Ovary (tissue), 9 donors: ENCODE measurements around the gene DYNC2I2. TPM values are rescaled to one million over a fixed set of nuclear protein-coding genes. Genes with fewer than 3 reads are reported as not detected.
"Not testable (repeated sequence)": the region's sequence is repeated elsewhere in the genome, so short reads cannot be mapped to it uniquely, and the experiment has no call there.

Experiments
- DNase-seq, 5 donors: peaks; one replicate each; pipeline ENCODE4 v3.0.0-alpha.2; 2019 to 2020
- H3K27ac ChIP-seq, 2 donors: fragments of 200-600 bp; one replicate each; pipeline versions ENCODE4 v1.5.1 to v1.8.0; 2019 to 2022
- H3K27me3 ChIP-seq: fragments of 200-600 bp; one replicate; pipeline ENCODE4 v1.8.0; 2022
- H3K36me3 ChIP-seq: fragments of 200-600 bp; sonication (generic); one replicate; pipeline ENCODE4 v1.5.1; 2019
- H3K4me1 ChIP-seq: one replicate; pipeline ENCODE4 v1.8.1; 2013; ENCODE audit warnings: mild to moderate bottlenecking, moderate library complexity; ENCODE audit not compliant: insufficient read depth
- H3K4me3 ChIP-seq: fragments of 200-600 bp; sonication (generic); one replicate; pipeline ENCODE4 v1.5.1; 2017
- H3K9me3 ChIP-seq, 2 donors: fragments of 200-600 bp in 1 of 2; sonication (generic) in 1 of 2; one replicate each; pipeline versions ENCODE4 v1.5.1 to v1.8.1; 2013 to 2019; ENCODE audit warnings: mild to moderate bottlenecking in 1 of 2, moderate library complexity in 1 of 2
- CTCF ChIP-seq, 3 donors: fragments of 450-650 bp in 2 of 3; fragments of 200-600 bp in 1 of 3; IDR thresholded peaks; one replicate each; pipeline versions ENCODE4 v1.5.1 to v1.8.0; 2016 to 2022; ENCODE audit warnings: antibody characterized with exemption in 3 of 3, mild to moderate bottlenecking in 1 of 3
- EP300 ChIP-seq: sonication (generic); formaldehyde crosslinking; IDR thresholded peaks from one replicate; pipeline ENCODE4 v1.6.1; 2017; ENCODE audit warnings: antibody characterized with exemption
- POLR2A ChIP-seq: fragments of 450-650 bp; IDR thresholded peaks from one replicate; pipeline ENCODE4 v1.6.1; 2017; ENCODE audit warnings: antibody characterized with exemption, mild to moderate bottlenecking, moderate library complexity
- WGBS, 3 donors: extraction: QIAGEN DNeasy Blood & Tissue Kit in 1 of 3; methylation state at CpG; one replicate each; pipeline versions ENCODE4 v1.1.5 to v1.1.7; 2013 to 2017; 5-methylcytosine and 5-hydroxymethylcytosine counted together
- intact Hi-C, 4 donors: fragments of 100-400 bp; cut with DNase I; formaldehyde crosslinking; loops; one replicate each; pipeline versions ENCODE4 v1.11.0 to v1.15.1; 2022 to 2023
- polyA plus RNA-seq, 2 donors: library from polyadenylated mRNA; stranded (reverse); fragments of 200-250 nt in 1 of 2; fragments of 350-450 nt in 1 of 2; fragmentation: Illumina TruSeq in 1 of 2; extraction: RNeasy Lipid Tissue Mini Kit (QIAGEN cat#74804) in 1 of 2; gene quantifications; one replicate each; pipeline ENCODE4 v1.2.3, GENCODE V29; 2013 to 2014
- total RNA-seq, 7 donors: library from RNA; depleted of rRNA in 2 of 7; stranded (reverse); fragments of >200 nt in 2 of 7; fragmentation: NEBNext Ultra II Directional in 3 of 7; extraction: Animal tissue kit (Norgen Biotek cat#: 25700) in 3 of 7; gene quantifications; one replicate each; pipeline versions ENCODE4 v1.1.0 to v1.2.4, GENCODE V29; 2016 to 2023
- donor health status: DM: no; HTN: no; CAD: no; lungs with moderate emphysema.
- donor health status: DM: no; HTN: no; CAD: no.
- donor health status: Bipolar disorder and iron deficiency.
- donor health status: DM: yes; HTN: yes; CAD: no.
- donor health status: DM: no; HTN: no; CAD: no.
- donor health status: DM: yes; HTN: yes; CAD: no.

DYNC2I2 gene
- total and polyA plus RNA-seq, 9 donors: 2.0 to 87.5 (median 25.8) TPM

DNA sequence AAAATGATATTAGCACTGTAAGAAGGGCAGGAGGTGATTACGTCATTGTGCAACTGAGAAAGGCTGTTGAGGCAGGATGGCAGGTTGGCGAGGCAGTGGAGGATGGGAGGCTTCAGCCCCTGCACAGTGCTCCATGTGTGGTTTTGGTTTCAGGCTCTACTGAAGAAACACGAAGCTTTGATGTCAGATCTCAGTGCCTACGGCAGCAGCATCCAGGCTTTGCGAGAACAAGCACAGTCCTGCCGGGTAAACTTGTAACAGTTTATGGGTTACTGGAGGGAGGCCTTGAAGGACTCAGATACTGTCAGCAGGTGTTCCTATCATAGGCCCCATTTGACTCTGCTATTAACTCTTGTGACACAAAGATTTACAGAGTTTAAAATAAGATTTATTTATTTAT is 69.2 kb downstream of the DYNC2I2 start:
- H3K4me1 ChIP-seq: no peaks in the 10 kb centered on the region
- TF ChIP-seq CTCF (IDR thresholded peaks at IDR 0.05) (no peak), EP300 (no peak), POLR2A (no peak)
- H3K27ac ChIP-seq: no peak overlapping the region
- H3K4me3 ChIP-seq: no peak overlapping the region
- WGBS, 3 donors: 66 to 70% (median 67%) methylated on average over 6 of the region's 6 CpGs
- no peak for DNase-seq
- H3K9me3 ChIP-seq: no peaks in the 10 kb centered on the region
- intact Hi-C loops: no loop called here
- H3K27me3 ChIP-seq: no peaks in the 10 kb centered on the region
- no peaks in the 10 kb centered on the region for H3K36me3 ChIP-seq

DNA sequence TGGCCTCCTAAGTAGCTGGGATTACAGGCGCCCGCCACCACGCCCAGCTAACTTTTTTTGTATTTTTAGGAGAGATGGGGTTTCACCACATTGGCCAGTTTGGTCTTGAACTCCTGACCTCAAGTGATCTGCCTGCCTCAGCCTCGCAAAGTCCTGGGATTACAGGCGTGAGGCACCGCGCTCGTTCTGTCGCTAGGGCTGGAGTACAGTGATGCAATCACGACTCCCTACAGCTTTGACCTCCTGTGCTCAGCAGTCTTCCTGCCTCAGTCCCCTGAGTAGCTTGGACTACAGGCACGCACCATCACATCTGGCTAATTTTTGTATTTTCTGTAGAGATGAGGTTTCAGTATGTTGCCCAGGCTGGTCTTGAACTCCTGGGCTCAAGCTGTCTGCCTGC is 69.7 kb downstream of the DYNC2I2 start:
- DNase-seq, H3K27me3 ChIP-seq, H3K9me3 ChIP-seq, H3K36me3 ChIP-seq, H3K4me1 ChIP-seq, intact Hi-C loops, H3K27ac ChIP-seq, H3K4me3 ChIP-seq: not testable (repeated sequence)
- 81 to 86% (median 84%) methylated on average over 11 of the region's 11 CpGs for WGBS, 3 donors

GRCh38 chr9:128585155-128585554 is 71.5 kb downstream of the DYNC2I2 start:
- H3K4me1 ChIP-seq, H3K4me3 ChIP-seq, intact Hi-C loops, H3K36me3 ChIP-seq, DNase-seq, H3K27me3 ChIP-seq, H3K9me3 ChIP-seq, H3K27ac ChIP-seq: not testable (repeated sequence)
- WGBS, 3 donors: 73 to 80% (median 75%) methylated on average over 8 of the region's 8 CpGs

Other genes starting within 250 kb of the DYNC2I2 start
- 10 to 100 TPM; 19.6 to 63.9 (median 45.8) TPM for gene CERCAM, start 236.0 kb downstream of the DYNC2I2 start, total RNA-seq
- gene CERCAM, start 236.0 kb downstream of the DYNC2I2 start, polyA plus RNA-seq: 10 to 100 TPM; 24.2 to 27.3 TPM
- gene ODF2, start 200.8 kb downstream of the DYNC2I2 start, total RNA-seq: 10 to 100 TPM in 6 of 7 donors, 1 to 10 TPM in 1; 9.7 to 26.5 (median 20.3) TPM
- 10 to 100 TPM; 14.6 to 23.9 TPM for gene ODF2, start 200.8 kb downstream of the DYNC2I2 start, polyA plus RNA-seq
- 10 to 100 TPM; 12.4 to 20.2 (median 19.0) TPM for gene GLE1, start 152.1 kb downstream of the DYNC2I2 start, total RNA-seq
- 10 to 100 TPM; 14.0 to 28.2 TPM for gene GLE1, start 152.1 kb downstream of the DYNC2I2 start, polyA plus RNA-seq
- 100 to 1,000 TPM; 140 to 301 (median 261) TPM for gene SPTAN1, start 104.3 kb downstream of the DYNC2I2 start, total RNA-seq
- 100 to 1,000 TPM; 120 to 241 TPM for gene SPTAN1, start 104.3 kb downstream of the DYNC2I2 start, polyA plus RNA-seq
- gene SET, start 32.4 kb upstream of the DYNC2I2 start, total RNA-seq: 100 to 1,000 TPM; 119 to 328 (median 291) TPM
- 100 to 1,000 TPM; 147 to 292 TPM for gene SET, start 32.4 kb upstream of the DYNC2I2 start, polyA plus RNA-seq
- gene PKN3, start 45.7 kb upstream of the DYNC2I2 start, total RNA-seq: 1 to 10 TPM; 1.4 to 7.6 (median 4.2) TPM
- gene PKN3, start 45.7 kb upstream of the DYNC2I2 start, polyA plus RNA-seq: 1 to 10 TPM; 1.3 to 4.6 TPM
- gene ZDHHC12, start 67.3 kb upstream of the DYNC2I2 start, total RNA-seq: 10 to 100 TPM in 2 of 7 donors, 1 to 10 TPM in 5; 5.7 to 27.1 (median 7.0) TPM
- gene ZDHHC12, start 67.3 kb upstream of the DYNC2I2 start, polyA plus RNA-seq: 10 to 100 TPM in 1 of 2 donors, under 1 TPM in 1; 0.30 to 12.5 TPM
- 10 to 100 TPM; 31.2 to 46.1 (median 34.2) TPM for gene ZER1, start 115.1 kb upstream of the DYNC2I2 start, total RNA-seq
- gene ZER1, start 115.1 kb upstream of the DYNC2I2 start, polyA plus RNA-seq: 10 to 100 TPM; 16.3 to 31.0 TPM
- gene TBC1D13, start 130.4 kb upstream of the DYNC2I2 start, total RNA-seq: 10 to 100 TPM; 10.7 to 31.1 (median 26.3) TPM
- gene TBC1D13, start 130.4 kb upstream of the DYNC2I2 start, polyA plus RNA-seq: 10 to 100 TPM; 15.2 to 32.2 TPM
- gene ENDOG, start 161.7 kb upstream of the DYNC2I2 start, total RNA-seq: 10 to 100 TPM; 14.6 to 23.7 (median 20.3) TPM
- 10 to 100 TPM in 1 of 2 donors, 1 to 10 TPM in 1; 3.6 to 13.7 TPM for gene ENDOG, start 161.7 kb upstream of the DYNC2I2 start, polyA plus RNA-seq
- 10 to 100 TPM; 10.7 to 47.9 (median 26.5) TPM for gene SPOUT1, start 172.9 kb upstream of the DYNC2I2 start, total RNA-seq
- 10 to 100 TPM in 1 of 2 donors, 1 to 10 TPM in 1; 6.3 to 18.5 TPM for gene SPOUT1, start 172.9 kb upstream of the DYNC2I2 start, polyA plus RNA-seq
- 10 to 100 TPM in 1 of 7 donors, 1 to 10 TPM in 6; 4.6 to 10.2 (median 6.1) TPM for gene KYAT1, start 225.1 kb upstream of the DYNC2I2 start, total RNA-seq
- gene KYAT1, start 225.1 kb upstream of the DYNC2I2 start, polyA plus RNA-seq: 1 to 10 TPM; 4.2 to 5.8 TPM
- 10 to 100 TPM; 18.1 to 39.7 (median 26.4) TPM for gene LRRC8A, start 225.3 kb upstream of the DYNC2I2 start, total RNA-seq
- 10 to 100 TPM; 21.2 to 28.5 TPM for gene LRRC8A, start 225.3 kb upstream of the DYNC2I2 start, polyA plus RNA-seq